ENCODE results near the gene PAF1. TPM values are rescaled to one million over a fixed set of nuclear protein-coding genes. Genes with fewer than 3 reads are reported as not detected.
A peak's percentile ranks its signal among the peaks of the same experiment; 100 is the strongest.

PAF1 gene
- total RNA-seq, 1 experiment from 2014 or later, result 901 TPM

GRCh38 chr19:39342647-39343305 is 48.1 kb downstream of the PAF1 start:
- in situ Hi-C loops (cut with HindIII; ENCODE audit: low pct_unique_long_range_greater_than_20kb, low sequenced_read_pairs), result loop anchor here (5.0 to 10.0 kb wide), 2 partner anchors 48 to 125 kb away; partner anchors contain the start of gene IFNL1
- CTCF ChIA-PET, result interaction anchor here (0.5 to 2.4 kb wide), 65 partner anchors 8 to 956 kb away, joined by 3 to 58 read pairs (median 5); partner anchors contain the start of genes DYRK1B, LRFN1, MED29 and PAF1
- POLR2A ChIA-PET, result interaction anchor here (0.5 to 2.5 kb wide), 35 partner anchors 9 to 793 kb away, joined by 3 to 57 read pairs (median 6); partner anchors contain the start of genes IFNL1, LRFN1, MED29 and PAF1
- ATAC-seq (peak; percentile 14), DNase-seq (ENCODE audit: low read depth, low spot score) (no peak)
- Histone ChIP-seq H3K4me1 (ENCODE audit: control insufficient read depth, insufficient read depth, low read length) (peaks cover 40% of the 10 kb centered on the region), H3K27ac (ENCODE audit: low read length) (peak overlapping the region; percentile 74), H3K9me3 (ENCODE audit: control insufficient read depth, insufficient read depth, low read depth, low read length) (no peaks in the 10 kb centered on the region), H3K27me3 (ENCODE audit: control insufficient read depth, insufficient read depth, low read length) (no peaks in the 10 kb centered on the region), H3K36me3 (ENCODE audit: control insufficient read depth, insufficient read depth, low read length) (peaks cover 34% of the 10 kb centered on the region), H3K4me3 (ENCODE audit: low read depth in 2 of 2, low read length in 2 of 2) (peak overlapping the region; percentile 39 to 60)
- intact Hi-C loops (cut with micrococcal nuclease; ENCODE audit: unreplicated experiment), result loop anchor here (1.0 kb wide), 2 partner anchors 49 to 70 kb away; partner anchors contain the start of genes MED29, PAF1 and PLEKHG2
- no peak for TF ChIP-seq REST (IDR thresholded peaks at IDR 0.05; ENCODE audit: insufficient read depth in 1 of 2, low read depth in 2 of 2, low read length in 1 of 2)
- no peak for TF ChIP-seq CTCF (IDR thresholded peaks at IDR 0.05)
- no peak for TF ChIP-seq SIN3A (IDR thresholded peaks at IDR 0.05; ENCODE audit: borderline replicate concordance, insufficient read depth, low read depth, low read length)
- no peak for TF ChIP-seq POLR2AphosphoS5 (IDR thresholded peaks at IDR 0.05; ENCODE audit: low read depth, low read length)
- no peak for TF ChIP-seq TCF7L2 (IDR thresholded peaks at IDR 0.05; ENCODE audit: low read depth, low read length)
- BruUV-seq (replicated peaks), result no TSS peak

- peaks cover 40% of the 10 kb centered on the region for H3K4me1 ChIP-seq (ENCODE audit: control insufficient read depth, insufficient read depth, low read length)
- intact Hi-C loops (cut with micrococcal nuclease; ENCODE audit: unreplicated experiment), result loop anchor here (1.0 kb wide), 2 partner anchors 49 to 70 kb away; partner anchors contain the start of genes MED29, PAF1 and PLEKHG2
- H3K4me3 ChIP-seq (ENCODE audit: low read depth in 2 of 2, low read length in 2 of 2), result peak within 1 kb of the TSS; percentile 39 to 60
- no peak for TF ChIP-seq SIN3A (IDR thresholded peaks at IDR 0.05; ENCODE audit: borderline replicate concordance, insufficient read depth, low read depth, low read length)
- no peak for TF ChIP-seq POLR2AphosphoS5 (IDR thresholded peaks at IDR 0.05; ENCODE audit: low read depth, low read length)
- TF ChIP-seq REST (IDR thresholded peaks at IDR 0.05; ENCODE audit: insufficient read depth in 1 of 2, low read depth in 2 of 2, low read length in 1 of 2), result no peak
- TF ChIP-seq CTCF (IDR thresholded peaks at IDR 0.05), result no peak
- no peak for TF ChIP-seq TCF7L2 (IDR thresholded peaks at IDR 0.05; ENCODE audit: low read depth, low read length)
- in situ Hi-C loops (cut with HindIII; ENCODE audit: low pct_unique_long_range_greater_than_20kb, low sequenced_read_pairs), result loop anchor here (5.0 to 10.0 kb wide), 2 partner anchors 47 to 125 kb away; partner anchors contain the start of gene IFNL1
- DNase-seq (ENCODE audit: low read depth, low spot score), result peak; percentile 100
- H3K9me3 ChIP-seq (ENCODE audit: control insufficient read depth, insufficient read depth, low read depth, low read length), result no peaks in the 10 kb centered on the region
- no peaks in the 10 kb centered on the region for H3K27me3 ChIP-seq (ENCODE audit: control insufficient read depth, insufficient read depth, low read length)
- TSS peak; percentile 98 for BruUV-seq (replicated peaks)
- CTCF ChIA-PET, result interaction anchor here (0.5 to 2.4 kb wide), 61 partner anchors 8 to 956 kb away, joined by 3 to 58 read pairs (median 5); partner anchors contain the start of genes DYRK1B, LRFN1, MED29 and PAF1
- ATAC-seq, result peak; percentile 94
- POLR2A ChIA-PET, result interaction anchor here (0.5 to 2.5 kb wide), 33 partner anchors 8 to 821 kb away, joined by 3 to 57 read pairs (median 6); partner anchors contain the start of genes FBXO17, LRFN1, MED29 and PAF1
- peaks cover 26% of the 10 kb centered on the region for H3K36me3 ChIP-seq (ENCODE audit: control insufficient read depth, insufficient read depth, low read length)
- H3K27ac ChIP-seq (ENCODE audit: low read length), result peak within 1 kb of the TSS; percentile 88
Observed at GRCh38 chr19:39341719-39342604, 48.9 kb downstream of the PAF1 start, which contains the start of gene SAMD4B. Gene SAMD4B (plus strand): TSS chr19:39342421. CDS start chr19:39356894, 14,473 bp downstream.
